ENCODE results near the gene ABAT.
"Not testable (repeated sequence)": the region's sequence is repeated elsewhere in the genome, so short reads cannot be mapped to it uniquely, and the experiment has no call there.

The ABAT gene

DNA sequence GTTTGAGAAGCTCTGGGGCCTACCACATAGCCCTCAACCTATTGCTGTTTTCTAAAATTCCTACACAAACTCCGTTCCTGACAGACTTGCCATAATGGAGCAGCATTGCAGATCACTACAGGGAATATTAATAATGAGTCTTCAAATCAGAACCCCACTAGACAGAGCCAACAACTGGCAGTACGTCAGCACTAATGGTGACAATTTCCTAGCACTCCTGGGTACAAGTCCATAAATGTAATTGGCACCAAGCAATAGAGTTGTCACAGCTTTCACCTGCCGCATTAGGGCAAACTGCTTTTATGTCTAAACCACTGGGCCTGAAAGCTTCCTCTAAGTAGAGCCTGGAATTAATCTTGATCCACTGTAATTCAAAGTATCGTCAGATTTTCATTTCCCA is 25.5 kb upstream of the ABAT start:
- DNase-seq (ENCODE audit: low spot score): no peak
- TF ChIP-seq, protein P1, sequence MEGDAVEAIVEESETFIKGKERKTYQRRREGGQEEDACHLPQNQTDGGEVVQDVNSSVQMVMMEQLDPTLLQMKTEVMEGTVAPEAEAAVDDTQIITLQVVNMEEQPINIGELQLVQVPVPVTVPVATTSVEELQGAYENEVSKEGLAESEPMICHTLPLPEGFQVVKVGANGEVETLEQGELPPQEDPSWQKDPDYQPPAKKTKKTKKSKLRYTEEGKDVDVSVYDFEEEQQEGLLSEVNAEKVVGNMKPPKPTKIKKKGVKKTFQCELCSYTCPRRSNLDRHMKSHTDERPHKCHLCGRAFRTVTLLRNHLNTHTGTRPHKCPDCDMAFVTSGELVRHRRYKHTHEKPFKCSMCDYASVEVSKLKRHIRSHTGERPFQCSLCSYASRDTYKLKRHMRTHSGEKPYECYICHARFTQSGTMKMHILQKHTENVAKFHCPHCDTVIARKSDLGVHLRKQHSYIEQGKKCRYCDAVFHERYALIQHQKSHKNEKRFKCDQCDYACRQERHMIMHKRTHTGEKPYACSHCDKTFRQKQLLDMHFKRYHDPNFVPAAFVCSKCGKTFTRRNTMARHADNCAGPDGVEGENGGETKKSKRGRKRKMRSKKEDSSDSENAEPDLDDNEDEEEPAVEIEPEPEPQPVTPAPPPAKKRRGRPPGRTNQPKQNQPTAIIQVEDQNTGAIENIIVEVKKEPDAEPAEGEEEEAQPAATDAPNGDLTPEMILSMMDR (conservative IDR thresholded peaks at IDR 0.05; ENCODE audit: low read depth): no peak
- ChIA-PET CTCF (interaction anchor here (0.6 kb wide), 1 partner anchor 24 kb away, joined by 3 read pairs; no protein-coding TSS in a partner anchor), POLR2A (ENCODE audit: low non-redundant PET) (interaction anchor here (0.5 kb wide), 1 partner anchor 133 kb away, joined by 3 read pairs; no protein-coding TSS in a partner anchor)
- H3K27ac ChIP-seq: no peak overlapping the region

DNA sequence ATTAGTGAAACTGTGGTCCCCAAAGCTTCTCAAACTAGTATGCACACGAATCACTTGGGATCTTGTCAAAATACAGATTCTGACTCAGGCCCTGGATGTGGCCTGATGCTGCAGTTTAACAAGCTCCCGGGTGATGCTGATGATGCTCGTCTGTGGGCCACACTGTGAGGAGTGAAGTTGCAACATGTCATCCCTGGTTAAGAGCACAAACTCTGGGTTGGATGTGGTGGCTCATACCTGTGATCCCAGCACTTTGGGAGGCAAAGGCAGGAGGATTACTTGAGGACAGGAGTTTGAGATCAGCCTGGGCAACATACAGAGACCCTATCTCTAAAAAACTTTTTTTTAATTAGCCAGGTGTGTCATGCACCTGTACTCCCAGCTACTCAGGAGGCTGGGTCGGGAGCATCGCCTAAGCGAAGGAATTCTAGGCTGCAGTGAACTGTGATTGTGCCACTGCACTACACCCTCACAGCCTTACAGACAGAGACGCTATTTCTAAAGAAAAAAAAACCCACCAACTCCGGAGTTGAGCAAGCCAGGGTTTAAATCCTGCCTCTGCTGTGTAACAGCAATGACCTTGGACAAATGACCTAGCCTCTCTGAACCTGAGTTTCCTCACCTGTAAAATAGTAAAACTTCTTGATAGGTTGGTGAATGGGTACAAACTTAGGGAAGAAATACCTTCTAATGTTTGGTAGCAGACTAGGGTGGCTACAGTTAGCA is 24.4 kb upstream of the ABAT start:
- TF ChIP-seq, protein P1 (conservative IDR thresholded peaks at IDR 0.05; ENCODE audit: low read depth): no peak
- POLR2A ChIA-PET (ENCODE audit: low non-redundant PET): no interaction called here
- CTCF ChIA-PET: no interaction called here
- no peak for DNase-seq (ENCODE audit: low spot score)
- H3K27ac ChIP-seq: no peak overlapping the region

DNA sequence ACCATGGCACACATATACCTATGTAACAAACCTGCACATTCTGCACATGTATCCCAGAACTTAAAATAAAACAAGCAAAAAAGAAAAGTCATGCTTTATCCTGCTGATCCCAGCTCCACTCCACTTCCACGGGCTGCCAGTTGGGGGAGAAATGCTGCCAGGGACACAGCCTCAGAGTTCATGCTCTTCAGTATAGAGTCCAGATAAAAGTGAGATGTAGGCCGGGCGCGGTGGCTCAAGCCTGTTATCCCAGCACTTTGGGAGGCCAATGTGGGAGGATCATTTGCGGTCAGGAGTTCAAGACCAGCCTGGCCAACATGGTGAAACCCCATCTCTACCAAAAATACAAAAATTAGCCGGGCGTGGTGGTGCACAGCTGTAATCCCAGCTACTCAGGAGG is 22.5 kb upstream of the ABAT start:
- peak; percentile 27 for DNase-seq (ENCODE audit: low spot score)
- H3K27ac ChIP-seq: not testable (repeated sequence)
- CTCF ChIA-PET: interaction anchor here (0.7 kb wide), 1 partner anchor 476 kb away, joined by 3 read pairs; no protein-coding TSS in a partner anchor
- TF ChIP-seq, protein P1 (conservative IDR thresholded peaks at IDR 0.05; ENCODE audit: low read depth): 0 out of 2 replicates have a peak, but pooled peaks have one; percentile 19
- POLR2A ChIA-PET (ENCODE audit: low non-redundant PET): interaction anchor here (0.6 to 0.7 kb wide), 2 partner anchors 199 to 1742 kb away, joined by 5 to 10 read pairs; no protein-coding TSS in a partner anchor

DNA sequence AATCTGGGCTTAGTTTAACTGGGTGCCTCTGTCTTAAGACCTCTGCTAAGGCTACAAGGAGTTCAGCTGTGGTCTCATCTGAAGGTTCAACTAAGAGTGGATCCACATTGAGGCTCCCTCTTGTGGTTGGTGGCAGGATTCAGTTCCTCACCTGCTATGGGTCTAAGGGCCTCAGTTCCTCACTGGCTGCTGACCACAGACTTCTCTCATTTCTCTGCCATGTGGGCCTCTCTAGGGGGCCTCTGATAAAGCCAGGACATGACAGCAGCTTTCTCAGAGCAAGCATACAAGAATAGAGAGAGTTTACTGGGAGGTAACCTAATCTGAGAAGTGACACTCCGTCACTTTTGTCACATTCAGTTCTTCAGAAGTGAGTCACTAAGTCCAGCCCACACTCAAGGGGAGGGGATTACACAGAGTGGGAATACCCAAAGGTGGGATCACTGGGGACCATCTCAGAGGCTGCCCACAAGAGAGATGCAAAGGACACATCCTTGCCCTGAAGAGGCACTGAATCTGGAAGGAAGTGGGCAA is 19.2 kb upstream of the ABAT start:
- no peak overlapping the region for H3K27ac ChIP-seq
- DNase-seq (ENCODE audit: low spot score): no peak
- TF ChIP-seq, protein P1 (conservative IDR thresholded peaks at IDR 0.05; ENCODE audit: low read depth): no peak

DNA sequence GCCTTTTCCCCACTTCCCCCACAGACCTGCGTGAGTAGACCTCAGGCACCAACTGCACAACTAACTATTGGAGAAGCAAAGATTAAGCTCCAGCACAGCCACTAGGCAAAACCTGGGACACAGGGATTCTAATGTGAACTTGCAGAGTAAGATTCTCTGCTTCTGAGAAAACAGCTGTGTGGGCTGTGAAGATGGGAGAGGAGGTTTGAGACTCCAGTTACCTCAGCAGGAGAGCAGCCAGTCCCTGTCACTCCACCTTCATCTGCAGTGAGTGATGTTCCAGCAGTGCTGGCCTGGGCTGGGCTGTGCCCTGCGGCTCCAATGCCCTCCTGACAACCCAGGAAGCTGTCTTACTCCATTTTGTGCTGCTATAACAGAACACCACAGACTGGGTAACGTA is 18.0 kb upstream of the ABAT start:
- DNase-seq (ENCODE audit: low spot score): no peak
- POLR2A ChIA-PET (ENCODE audit: low non-redundant PET): no interaction called here
- CTCF ChIA-PET: interaction anchor here (0.6 kb wide), 1 partner anchor 88 kb away, joined by 3 read pairs; no protein-coding TSS in a partner anchor
- TF ChIP-seq, protein P1 (conservative IDR thresholded peaks at IDR 0.05; ENCODE audit: low read depth): no peak
- H3K27ac ChIP-seq: no peak overlapping the region

More for the DNA sequence above, 19.2 kb upstream of the ABAT start:
- ChIA-PET POLR2A (ENCODE audit: low non-redundant PET) (no interaction called here), CTCF (no interaction called here)

DNA sequence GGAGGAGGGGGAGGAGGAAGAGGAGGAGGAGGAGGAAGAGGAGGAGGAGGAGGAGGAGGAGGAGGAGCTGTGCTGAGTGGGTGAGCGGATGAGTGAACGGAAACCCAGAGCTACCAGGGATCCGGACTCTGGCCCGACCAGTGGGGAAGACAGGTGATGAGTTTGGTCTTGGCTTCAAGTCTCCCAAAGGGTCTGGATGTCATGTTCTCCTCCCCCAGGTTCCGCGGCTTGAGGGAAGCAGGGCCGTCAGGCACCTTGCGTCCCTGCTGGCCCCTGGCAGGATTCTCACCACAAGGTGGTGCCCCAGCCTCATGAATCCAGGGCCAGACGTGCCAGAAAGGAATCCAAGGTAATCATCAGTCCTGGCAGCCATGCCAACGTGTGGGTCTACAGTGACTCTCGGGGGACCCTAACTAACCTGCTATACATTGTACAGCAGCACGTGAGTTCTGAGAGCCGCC is 13.5 kb upstream of the ABAT start:
- peak; percentile 57 for DNase-seq (ENCODE audit: low spot score)
- CTCF ChIA-PET: interaction anchor here (0.6 to 1.4 kb wide), 13 partner anchors 10 to 1825 kb away, joined by 3 to 8 read pairs (median 3); partner anchors contain the start of gene ABAT
- H3K27ac ChIP-seq: no peak overlapping the region
- POLR2A ChIA-PET (ENCODE audit: low non-redundant PET): no interaction called here
- TF ChIP-seq, protein P1 (conservative IDR thresholded peaks at IDR 0.05; ENCODE audit: low read depth): peak; percentile 66
